Upper lobe of left lung (tissue), 4 donors: ENCODE results near the gene RACGAP1.

Experiments used
- CTCF ChIP-seq, 6 experiments: fragments of 450-650 bp in 4 of 6; fragments of 200-600 bp in 2 of 6; sonication (generic) in 2 of 6; IDR thresholded peaks; one replicate each; pipeline ENCODE4 v1.5.1; 2016 to 2019; ENCODE audit warnings: antibody characterized with exemption in 6 of 6
- POLR2A ChIP-seq, 4 donors: fragments of 450-650 bp; IDR thresholded peaks; one replicate each; pipeline ENCODE4 v1.5.1; 2016 to 2017; ENCODE audit warnings: antibody characterized with exemption in 4 of 4, mild to moderate bottlenecking in 2 of 4

GRCh38 chr12:50051101-50051806 is 26.0 kb upstream of the RACGAP1 start:
- no peak for TF ChIP-seq POLR2A (IDR thresholded peaks at IDR 0.05)
- TF ChIP-seq CTCF (IDR thresholded peaks at IDR 0.05): no peak
